Raji (cell line): ENCODE measurements around the gene LGMN.

ENCODE experiments used
- POLR2A ChIP-seq: IDR thresholded peaks from 2 replicates; pipeline ENCODE4 v1.6.1; 2011; ENCODE audit warnings: low read depth, low read length, control low read depth; ENCODE audit not compliant: insufficient read depth

The LGMN gene

DNA sequence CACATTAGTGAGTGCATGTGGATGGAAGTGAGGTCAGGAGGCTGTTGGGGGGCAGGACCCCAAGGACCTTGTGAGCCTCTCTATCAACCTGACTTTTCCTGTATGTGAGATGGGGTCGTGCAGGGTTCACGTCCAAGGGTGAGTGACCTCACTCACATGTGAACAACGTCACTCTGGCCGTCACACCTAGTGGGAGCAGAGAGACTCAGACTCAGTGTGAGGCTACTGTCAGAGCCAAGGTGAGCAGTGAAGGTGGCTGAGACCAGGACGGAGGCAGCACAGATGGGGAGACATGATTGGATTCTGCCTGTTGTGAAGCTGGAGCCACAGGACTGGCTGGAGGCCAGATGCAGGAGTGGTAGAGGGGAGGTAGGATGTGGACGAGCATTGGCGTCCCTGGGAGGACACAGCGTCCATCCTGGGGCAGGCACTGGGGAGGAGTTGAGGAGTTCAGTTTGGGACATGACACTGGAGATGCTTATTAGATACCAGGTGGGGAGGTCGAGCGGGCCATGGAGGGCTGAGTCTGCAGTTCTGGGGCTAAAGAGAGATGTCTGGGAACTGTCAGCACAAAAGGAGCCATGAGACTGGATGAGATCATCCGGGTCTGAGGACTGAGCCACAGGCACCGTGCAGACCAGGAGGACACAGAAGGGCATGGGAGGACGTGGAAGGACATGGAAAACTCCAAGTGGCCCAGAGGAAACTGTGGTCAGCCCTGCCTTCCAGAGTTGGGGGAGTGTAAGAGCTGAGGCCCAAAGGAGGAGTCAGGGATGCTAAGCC is 92.8 kb downstream of the LGMN start:
- no peak for TF ChIP-seq POLR2A

GRCh38 chr14:92654239-92654901 is 94.1 kb downstream of the LGMN start:
- TF ChIP-seq POLR2A, result no peak
